H9 (cell line): Measurements from ENCODE around the gene LRTM2. TPM values are rescaled to one million over a fixed set of nuclear protein-coding genes. Genes with fewer than 3 reads are reported as not detected.

Experiments
- DNase-seq: peaks from one replicate; pipeline ENCODE4 v3.0.0-alpha.2; 2017
- H2AFZ ChIP-seq: one replicate; pipeline ENCODE4 v1.6.1; 2013; ENCODE audit warnings: mild to moderate bottlenecking, low read length, control low read depth, moderate library complexity
- H2AK5ac ChIP-seq: 2 replicates; pipeline ENCODE4 v1.6.1; 2013; ENCODE audit warnings: low read length, control low read depth, mixed read lengths; ENCODE audit not compliant: insufficient read length
- H2BK120ac ChIP-seq: one replicate; pipeline ENCODE4 v1.6.1; 2013; ENCODE audit warnings: low read depth, mild to moderate bottlenecking, low read length, control low read depth, inconsistent platforms; ENCODE audit not compliant: poor library complexity, severe bottlenecking
- H2BK12ac ChIP-seq: 2 replicates; pipeline ENCODE4 v1.6.1; 2013; ENCODE audit warnings: low read length, control low read depth, mixed read lengths, low read depth; ENCODE audit not compliant: insufficient read length
- H2BK15ac ChIP-seq: 2 replicates; pipeline ENCODE4 v1.6.1; 2013; ENCODE audit warnings: low read depth, low read length, control low read depth
- H2BK20ac ChIP-seq: one replicate; pipeline ENCODE4 v1.6.1; 2013; ENCODE audit warnings: low read depth, mild to moderate bottlenecking, low read length, control low read depth, inconsistent platforms; ENCODE audit not compliant: poor library complexity, severe bottlenecking
- H2BK5ac ChIP-seq: 2 replicates; pipeline ENCODE4 v1.6.1; 2013; ENCODE audit warnings: low read length, control low read depth, mixed read lengths; ENCODE audit not compliant: insufficient read length
- H3K14ac ChIP-seq: 2 replicates; pipeline ENCODE4 v1.6.1; 2013; ENCODE audit warnings: low read length, control low read depth; ENCODE audit not compliant: insufficient read depth
- H3K18ac ChIP-seq: 2 replicates; pipeline ENCODE4 v1.6.1; 2013; ENCODE audit warnings: low read depth, mild to moderate bottlenecking, mixed read lengths, low read length, control low read depth; ENCODE audit not compliant: insufficient read length
- H3K23ac ChIP-seq: 2 replicates; pipeline ENCODE4 v1.6.1; 2013; ENCODE audit warnings: low read length, control low read depth, mixed read lengths, low read depth; ENCODE audit not compliant: insufficient read length
- H3K23me2 ChIP-seq: 2 replicates; pipeline ENCODE4 v1.6.1; 2013; ENCODE audit warnings: low read depth, mild to moderate bottlenecking, mixed read lengths, low read length, control low read depth; ENCODE audit not compliant: insufficient read length, poor library complexity, severe bottlenecking
- H3K27ac ChIP-seq: 2 replicates; pipeline ENCODE4 v1.5.1; 2013; ENCODE audit warnings: low read length, control low read depth, mixed read lengths, low read depth; ENCODE audit not compliant: insufficient read length
- H3K27me3 ChIP-seq: 2 replicates; pipeline ENCODE4 v1.6.1; 2013; ENCODE audit warnings: low read length, control low read depth, inconsistent platforms; ENCODE audit not compliant: insufficient read depth
- H3K4ac ChIP-seq: 2 replicates; pipeline ENCODE4 v1.6.1; 2013; ENCODE audit warnings: low read depth, mild to moderate bottlenecking, control low read depth, inconsistent platforms, low read length, moderate library complexity
- H3K4me1 ChIP-seq: 2 replicates; pipeline ENCODE4 v1.6.1; 2013; ENCODE audit warnings: low read length, control low read depth, inconsistent platforms; ENCODE audit not compliant: insufficient read depth
- H3K4me2 ChIP-seq: 2 replicates; pipeline ENCODE4 v1.6.1; 2013; ENCODE audit warnings: low read length, control low read depth, mixed read lengths; ENCODE audit not compliant: insufficient read length, insufficient read depth
- H3K56ac ChIP-seq: 2 replicates; pipeline ENCODE4 v1.6.1; 2013; ENCODE audit warnings: low read depth, mild to moderate bottlenecking, mixed read lengths, low read length, control low read depth; ENCODE audit not compliant: insufficient read length
- H3K79me1 ChIP-seq: 2 replicates; pipeline ENCODE4 v1.6.1; 2013; ENCODE audit warnings: low read depth, mild to moderate bottlenecking, moderate library complexity, low read length, control low read depth, inconsistent platforms; ENCODE audit not compliant: insufficient read depth, poor library complexity, severe bottlenecking
- H3K79me2 ChIP-seq: 2 replicates; pipeline ENCODE4 v1.6.1; 2013; ENCODE audit warnings: low read length, control low read depth, inconsistent platforms; ENCODE audit not compliant: insufficient read depth
- H3K9ac ChIP-seq: 2 replicates; pipeline ENCODE4 v1.6.1; 2013; ENCODE audit warnings: low read length, control low read depth, mixed read lengths; ENCODE audit not compliant: insufficient read length; ENCODE audit errors: extremely low read depth
- H3K9me3 ChIP-seq: one replicate; pipeline ENCODE4 v1.6.1; 2013; ENCODE audit warnings: low read depth, low read length, inconsistent platforms; ENCODE audit not compliant: control insufficient read depth
- H3T11ph ChIP-seq: one replicate; pipeline ENCODE4 v1.6.1; 2013; ENCODE audit warnings: mild to moderate bottlenecking, low read length, control low read depth, inconsistent platforms
- H4K20me1 ChIP-seq: one replicate; pipeline ENCODE4 v1.6.1; 2013; ENCODE audit not compliant: control insufficient read depth, insufficient read length, insufficient read depth
- H4K5ac ChIP-seq: 2 replicates; pipeline ENCODE4 v1.6.1; 2013; ENCODE audit warnings: low read depth, mild to moderate bottlenecking, mixed read lengths, low read length, control low read depth; ENCODE audit not compliant: insufficient read length
- H4K8ac ChIP-seq: replicated peaks from 2 replicates; pipeline ENCODE4 v1.6.1; 2013; ENCODE audit warnings: low read length, control low read depth, mixed read lengths, low read depth; ENCODE audit not compliant: insufficient read length
- H4K91ac ChIP-seq: 2 replicates; pipeline ENCODE4 v1.6.1; 2013; ENCODE audit warnings: low read depth, mild to moderate bottlenecking, moderate library complexity, mixed read lengths, low read length, control low read depth; ENCODE audit not compliant: insufficient read length
- H3K27ac Mint-ChIP-seq, 3 experiments: 2 replicates in 2 of 3; 3 replicates in 1 of 3; pipeline ENCODE4 v1.8.0; 2020 to 2021; ENCODE audit warnings: mixed read lengths in 3 of 3, mild to moderate bottlenecking in 1 of 3, moderate library complexity in 1 of 3
- H3K27me3 Mint-ChIP-seq: 2 replicates; pipeline ENCODE4 v1.8.0; 2021; ENCODE audit warnings: low read depth, mild to moderate bottlenecking, moderate library complexity, mixed read lengths
- H3K36me3 Mint-ChIP-seq, 3 experiments: 2 replicates in 2 of 3; 3 replicates in 1 of 3; pipeline ENCODE4 v1.8.0; 2020 to 2021; ENCODE audit warnings: low read depth in 3 of 3, mixed read lengths in 3 of 3; ENCODE audit not compliant: insufficient read depth in 1 of 3
- H3K4me1 Mint-ChIP-seq, 2 experiments: 2 replicates each; pipeline ENCODE4 v1.8.0; 2020; ENCODE audit warnings: mixed read lengths in 2 of 2
- H3K4me3 Mint-ChIP-seq, 2 experiments: 2 replicates in 1 of 2; 3 replicates in 1 of 2; pipeline ENCODE4 v1.8.0; 2020 to 2021; ENCODE audit warnings: mild to moderate bottlenecking in 2 of 2, mixed read lengths in 2 of 2, moderate library complexity in 1 of 2
- H3K9me3 Mint-ChIP-seq, 2 experiments: 2 replicates in 1 of 2; 3 replicates in 1 of 2; pipeline ENCODE4 v1.8.0; 2020; ENCODE audit warnings: mild to moderate bottlenecking in 2 of 2, mixed read lengths in 2 of 2, moderate library complexity in 1 of 2
- WGBS: extraction: QIAGEN DNeasy Blood & Tissue Kit; methylation state at CpG from one replicate; pipeline ENCODE4 v1.1.7; 2013; ENCODE audit warnings: missing lambda C conversion rate, low lambda C conversion rate, mixed read lengths; ENCODE audit not compliant: insufficient read length; ENCODE audit errors: extremely low coverage; 5-methylcytosine and 5-hydroxymethylcytosine counted together
- total RNA-seq: library from RNA; stranded (reverse); gene quantifications from 2 replicates; pipeline ENCODE4 v1.2.1, GENCODE V29; 2021
- TF ChIP-seq, protein P1 (sequence below): fragments of 200-600 bp; sonication (generic); conservative IDR thresholded peaks from 3 replicates; pipeline ENCODE4 v1.8.0; 2021; ENCODE audit warnings: antibody characterized with exemption, mild to moderate bottlenecking

LRTM2 gene
- total RNA-seq, 1 experiment from 2014 or later: not detected

DNA sequence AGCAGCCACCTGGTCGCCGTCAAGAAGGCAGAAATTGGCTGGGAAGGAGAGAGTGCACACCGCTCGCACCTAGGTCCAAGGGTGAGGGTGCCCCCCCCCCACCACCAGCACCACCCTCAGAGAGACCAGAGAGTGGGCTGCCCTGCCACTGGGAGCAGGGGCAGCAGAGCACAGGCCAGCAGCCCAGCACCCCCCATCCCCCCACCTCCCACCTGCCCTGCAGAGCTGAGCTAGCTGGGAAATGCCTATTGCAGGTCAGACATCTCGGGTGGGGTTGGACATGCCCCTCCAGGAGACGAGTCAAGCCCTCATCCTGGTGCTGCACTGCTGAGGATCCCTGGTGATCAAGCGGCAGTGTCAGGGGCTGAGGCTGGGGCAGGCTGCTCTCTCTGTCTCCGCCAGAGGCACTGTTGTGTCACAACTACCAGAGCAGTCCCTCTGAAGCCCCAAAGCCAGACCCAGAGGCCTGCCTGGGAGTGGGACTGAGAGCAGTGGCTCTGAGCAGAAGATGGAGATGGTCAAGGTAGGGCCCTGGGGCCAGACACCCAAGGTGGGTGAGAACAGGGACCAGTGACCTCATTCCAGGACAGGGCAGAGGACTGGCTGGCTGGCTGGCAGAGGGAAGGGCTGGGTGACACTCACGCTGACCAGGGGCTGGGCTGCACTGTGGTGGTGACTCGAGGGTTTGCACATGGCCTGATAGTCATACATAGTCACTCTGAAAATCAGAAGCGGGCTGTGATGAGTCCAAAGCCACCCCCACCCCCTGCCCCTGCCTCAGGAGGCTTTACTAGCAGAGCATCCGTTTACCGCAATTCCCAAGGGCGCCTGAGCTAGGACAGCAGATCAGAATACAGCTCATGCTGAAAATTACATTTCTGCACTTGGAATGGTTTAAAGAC lies 19.7 kb upstream of the LRTM2 start:
- Histone ChIP-seq H2BK5ac (no peak overlapping the region), H3T11ph (no peak overlapping the region), H2BK15ac (no peak overlapping the region), H2BK20ac (no peak overlapping the region), H4K91ac (no peak overlapping the region), H3K14ac (no peak overlapping the region), H4K5ac (no peak overlapping the region), H2BK12ac (no peak overlapping the region), H2BK120ac (no peak overlapping the region), H3K9me3 (no peaks in the 10 kb centered on the region), H3K27ac (no peak overlapping the region), H3K79me1 (no peaks in the 10 kb centered on the region), H3K27me3 (0 out of 2 replicates have a peak, but pooled peaks cover 2% of the 10 kb centered on the region), H3K9ac (no peak overlapping the region), H3K23me2 (peaks cover 4% of the 10 kb centered on the region), H2AK5ac (no peak overlapping the region), H3K79me2 (no peaks in the 10 kb centered on the region), H2AFZ (no peak overlapping the region), H4K20me1 (no peaks in the 10 kb centered on the region), H3K18ac (no peak overlapping the region), H3K56ac (no peak overlapping the region), H3K4ac (no peak overlapping the region), H3K23ac (no peak overlapping the region), H3K4me1 (no peaks in the 10 kb centered on the region), H3K4me2 (no peak overlapping the region), H4K8ac (no peak overlapping the region)
- DNase-seq: peak; percentile 73
- H3K36me3 Mint-ChIP-seq: no peaks in the 10 kb centered on the region
- TF ChIP-seq, protein P1, sequence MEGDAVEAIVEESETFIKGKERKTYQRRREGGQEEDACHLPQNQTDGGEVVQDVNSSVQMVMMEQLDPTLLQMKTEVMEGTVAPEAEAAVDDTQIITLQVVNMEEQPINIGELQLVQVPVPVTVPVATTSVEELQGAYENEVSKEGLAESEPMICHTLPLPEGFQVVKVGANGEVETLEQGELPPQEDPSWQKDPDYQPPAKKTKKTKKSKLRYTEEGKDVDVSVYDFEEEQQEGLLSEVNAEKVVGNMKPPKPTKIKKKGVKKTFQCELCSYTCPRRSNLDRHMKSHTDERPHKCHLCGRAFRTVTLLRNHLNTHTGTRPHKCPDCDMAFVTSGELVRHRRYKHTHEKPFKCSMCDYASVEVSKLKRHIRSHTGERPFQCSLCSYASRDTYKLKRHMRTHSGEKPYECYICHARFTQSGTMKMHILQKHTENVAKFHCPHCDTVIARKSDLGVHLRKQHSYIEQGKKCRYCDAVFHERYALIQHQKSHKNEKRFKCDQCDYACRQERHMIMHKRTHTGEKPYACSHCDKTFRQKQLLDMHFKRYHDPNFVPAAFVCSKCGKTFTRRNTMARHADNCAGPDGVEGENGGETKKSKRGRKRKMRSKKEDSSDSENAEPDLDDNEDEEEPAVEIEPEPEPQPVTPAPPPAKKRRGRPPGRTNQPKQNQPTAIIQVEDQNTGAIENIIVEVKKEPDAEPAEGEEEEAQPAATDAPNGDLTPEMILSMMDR: peak; percentile 56
- no peaks in the 10 kb centered on the region; a peak in 1 of 5 replicates for H3K9me3 Mint-ChIP-seq
- H3K4me1 Mint-ChIP-seq: peaks cover 3 to 5% of the 10 kb centered on the region in 2 experiments
- no CpG with 5 or more reads among the region's 14 CpGs for WGBS
- no peak overlapping the region for H3K27ac Mint-ChIP-seq
- H3K4me3 Mint-ChIP-seq: no peak overlapping the region
- peaks cover 6% of the 10 kb centered on the region for H3K27me3 Mint-ChIP-seq
